AG09309 (cell line): ENCODE results near the gene SMS.

Experiments used
- DNase-seq: peaks from one replicate; pipeline ENCODE4 v3.0.0-alpha.2; 2010; ENCODE audit warnings: low read depth
- H3K4me3 ChIP-seq: 2 replicates; pipeline ENCODE4 v1.5.1; 2011; ENCODE audit warnings: mild to moderate bottlenecking, low read depth, low read length, moderate library complexity; ENCODE audit not compliant: control insufficient read depth
- CTCF ChIP-seq: IDR thresholded peaks from 2 replicates; pipeline ENCODE4 v1.5.1; 2011; ENCODE audit warnings: mild to moderate bottlenecking, low read depth, low read length, inconsistent platforms; ENCODE audit not compliant: insufficient read depth, control insufficient read depth; ENCODE audit errors: missing control alignments

The SMS gene

GRCh38 chrX:21940356-21940829 is at the start of gene SMS:
TSS of gene SMS (plus strand) at chrX:21940709. CDS start at chrX:21940825, 116 bp downstream.
- TF ChIP-seq CTCF, result no peak
- no peak for DNase-seq
- H3K4me3 ChIP-seq, result peak within 1 kb of the TSS; percentile 55

GRCh38 chrX:21905313-21905712 is 35.2 kb upstream of the SMS start:
- no peak for DNase-seq
- no peak for TF ChIP-seq CTCF
- H3K4me3 ChIP-seq, result no peak overlapping the region

GRCh38 chrX:21905953-21906352 is 34.6 kb upstream of the SMS start:
- TF ChIP-seq CTCF, result no peak
- no peak for DNase-seq
- no peak overlapping the region for H3K4me3 ChIP-seq

GRCh38 chrX:21907260-21907659 is 33.2 kb upstream of the SMS start:
- TF ChIP-seq CTCF, result no peak
- DNase-seq, result no peak

GRCh38 chrX:21911481-21911880 is 29.0 kb upstream of the SMS start:
- no peak for TF ChIP-seq CTCF
- H3K4me3 ChIP-seq, result no peak overlapping the region
- DNase-seq, result no peak

More at GRCh38 chrX:21907260-21907659, 33.2 kb upstream of the SMS start:
- no peak overlapping the region for H3K4me3 ChIP-seq

- no peak overlapping the region for H3K4me3 ChIP-seq
- TF ChIP-seq CTCF, result no peak
- DNase-seq, result no peak
Observed at GRCh38 chrX:21912220-21912619, 28.3 kb upstream of the SMS start.

GRCh38 chrX:21912989-21913388 is 27.5 kb upstream of the SMS start:
- H3K4me3 ChIP-seq, result no peak overlapping the region
- TF ChIP-seq CTCF, result no peak
- DNase-seq, result no peak
